Measurements from ENCODE around the gene MAP3K5.

MAP3K5 gene

GRCh38 chr6:136685540-136686108 is 106.7 kb downstream of the MAP3K5 start:
- TF ChIP-seq CTCF (IDR thresholded peaks at IDR 0.05; ENCODE audit: low read length, missing control alignments), result no peak

GRCh38 chr6:136684466-136684865 is 107.8 kb downstream of the MAP3K5 start:
- no peak for TF ChIP-seq CTCF (IDR thresholded peaks at IDR 0.05; ENCODE audit: low read length, missing control alignments)
- DNase-seq (ENCODE audit: low read depth), result no peak
- H3K4me3 ChIP-seq (replicated peaks; ENCODE audit: low read depth, low read length), result no peak overlapping the region

More at GRCh38 chr6:136685540-136686108, 106.7 kb downstream of the MAP3K5 start:
- H3K4me3 ChIP-seq (replicated peaks; ENCODE audit: low read depth, low read length), result no peak overlapping the region
- no peak for DNase-seq (ENCODE audit: low read depth)

- no peak for DNase-seq (ENCODE audit: low read depth)
- no peak overlapping the region for H3K4me3 ChIP-seq (replicated peaks; ENCODE audit: low read depth, low read length)
- TF ChIP-seq CTCF (IDR thresholded peaks at IDR 0.05; ENCODE audit: low read length, missing control alignments), result no peak
Observed at GRCh38 chr6:136683209-136683941, 108.9 kb downstream of the MAP3K5 start.

- TF ChIP-seq CTCF (IDR thresholded peaks at IDR 0.05; ENCODE audit: low read length, missing control alignments), result no peak
- no peak overlapping the region for H3K4me3 ChIP-seq (replicated peaks; ENCODE audit: low read depth, low read length)
- DNase-seq (ENCODE audit: low read depth), result no peak
Observed at GRCh38 chr6:136682292-136682691, 110.0 kb downstream of the MAP3K5 start.

- H3K4me3 ChIP-seq (replicated peaks; ENCODE audit: low read depth, low read length), result no peak overlapping the region
- DNase-seq (ENCODE audit: low read depth), result no peak
- TF ChIP-seq CTCF (IDR thresholded peaks at IDR 0.05; ENCODE audit: low read length, missing control alignments), result no peak
Observed at GRCh38 chr6:136677822-136678221, 114.5 kb downstream of the MAP3K5 start.

- no peak for DNase-seq (ENCODE audit: low read depth)
- TF ChIP-seq CTCF (IDR thresholded peaks at IDR 0.05; ENCODE audit: low read length, missing control alignments), result no peak
- H3K4me3 ChIP-seq (replicated peaks; ENCODE audit: low read depth, low read length), result no peak overlapping the region
Observed at GRCh38 chr6:136677344-136677743, 114.9 kb downstream of the MAP3K5 start.

- H3K4me3 ChIP-seq (replicated peaks; ENCODE audit: low read depth, low read length), result no peak overlapping the region
- peak; percentile 28 for DNase-seq (ENCODE audit: low read depth)
- no peak for TF ChIP-seq CTCF (IDR thresholded peaks at IDR 0.05; ENCODE audit: low read length, missing control alignments)
Observed at GRCh38 chr6:136676075-136676474, 116.2 kb downstream of the MAP3K5 start.
